T-cell (primary cell): ENCODE data around the gene NLRP13. TPM values are rescaled to one million over a fixed set of nuclear protein-coding genes. Genes with fewer than 3 reads are reported as not detected.

Experiments used
- ATAC-seq, 4 experiments: fragments of 200-7000 bp in 3 of 4; fragments of 150-1000 bp in 1 of 4; cut with Tn5 transposase; replicated peaks in 1 of 4; 1 replicate in 3 of 4; 2 replicates in 1 of 4; pipeline ENCODE4 v1.10.0; 2021; ENCODE audit warnings: moderate library complexity in 3 of 4, mild to moderate bottlenecking in 2 of 4, moderate number of reproducible peaks in 1 of 4
- CTCF ChIA-PET, 2 donors: fragments of 300-600 bp; sonication (Branson Sonifier 250); formaldehyde crosslinking; loops; one replicate each; lab custom pipeline; 2022; ENCODE audit warnings: antibody characterized with exemption in 2 of 2; lab: Charles Lee
- POLR2A ChIA-PET, 2 donors: fragments of 300-600 bp; sonication (Branson Sonifier 250); formaldehyde crosslinking; loops; one replicate each; lab custom pipeline; 2022; ENCODE audit warnings: antibody characterized with exemption in 2 of 2; lab: Charles Lee
- DNase-seq, 35 experiments: peaks; one replicate each; pipeline versions ENCODE4 v3.0.0 to v3.0.0-alpha.2; 2013 to 2023
- H3K27ac ChIP-seq: one replicate; pipeline ENCODE4 v1.5.1; 2013; ENCODE audit warnings: low read length
- H3K27me3 ChIP-seq, 2 experiments: replicated peaks in 1 of 2; 1 replicate in 1 of 2; 2 replicates in 1 of 2; pipeline versions ENCODE4 v1.6.1 to v1.7.0; 2013; ENCODE audit warnings: low read length in 1 of 2, mixed read lengths in 1 of 2; ENCODE audit not compliant: control insufficient read depth in 2 of 2, insufficient read depth in 2 of 2; ENCODE audit errors: extremely low read depth in 1 of 2
- H3K36me3 ChIP-seq, 2 donors: 1 replicate in 1 of 2; 2 replicates in 1 of 2; pipeline versions ENCODE4 v1.6.1 to v1.7.0; 2013; ENCODE audit warnings: low read length in 1 of 2; ENCODE audit not compliant: control insufficient read depth in 2 of 2, insufficient read depth in 1 of 2; ENCODE audit errors: extremely low read depth in 1 of 2
- H3K4me1 ChIP-seq, 2 experiments: 1 replicate in 1 of 2; 2 replicates in 1 of 2; pipeline versions ENCODE4 v1.6.1 to v1.7.0; 2013; ENCODE audit warnings: low read length in 2 of 2, mixed read lengths in 1 of 2; ENCODE audit not compliant: insufficient read depth in 2 of 2, control insufficient read depth in 1 of 2; ENCODE audit errors: extremely low read depth in 1 of 2
- H3K4me3 ChIP-seq, 2 donors: 1 replicate in 1 of 2; 2 replicates in 1 of 2; pipeline versions ENCODE4 v1.5.1 to v1.7.0; 2013; ENCODE audit warnings: mild to moderate bottlenecking in 2 of 2, low read length in 1 of 2, moderate library complexity in 1 of 2; ENCODE audit not compliant: control insufficient read depth in 1 of 2; ENCODE audit errors: extremely low read depth in 1 of 2
- H3K9me3 ChIP-seq: 2 replicates; pipeline ENCODE4 v1.7.0; 2013
- H3K27ac Mint-ChIP-seq, 2 donors: one replicate each; pipeline ENCODE4 v1.8.0; 2020 to 2021; ENCODE audit warnings: mild to moderate bottlenecking in 2 of 2, mixed read lengths in 2 of 2
- H3K27me3 Mint-ChIP-seq, 2 donors: one replicate each; pipeline ENCODE4 v1.8.0; 2021 to 2022; ENCODE audit warnings: mixed read lengths in 2 of 2
- H3K36me3 Mint-ChIP-seq: one replicate; pipeline ENCODE4 v1.8.0; 2021; ENCODE audit warnings: mixed read lengths
- H3K4me1 Mint-ChIP-seq, 3 donors: one replicate each; pipeline ENCODE4 v1.8.0; 2020 to 2022; ENCODE audit warnings: mixed read lengths in 3 of 3, mild to moderate bottlenecking in 1 of 3
- H3K4me3 Mint-ChIP-seq, 3 donors: one replicate each; pipeline ENCODE4 v1.8.0; 2020 to 2022; ENCODE audit warnings: mild to moderate bottlenecking in 3 of 3, mixed read lengths in 3 of 3, moderate library complexity in 3 of 3
- H3K9me3 Mint-ChIP-seq, 3 donors: one replicate each; pipeline ENCODE4 v1.8.0; 2020 to 2022; ENCODE audit warnings: mixed read lengths in 3 of 3
- WGBS: methylation state at CpG from one replicate; pipeline ENCODE4 v1.1.5; 2013; ENCODE audit warnings: missing lambda C conversion rate; ENCODE audit not compliant: insufficient coverage; 5-methylcytosine and 5-hydroxymethylcytosine counted together
- total RNA-seq, 35 experiments: library from RNA in 6 of 35; stranded (reverse) in 6 of 35; fragments of 120-200 nt in 1 of 35; gene quantifications; one replicate each; pipeline versions ENCODE4 v1.2.1 to v1.2.4 and lab custom pipeline; 2013 to 2026

Gene NLRP13
- total RNA-seq, 5 donors from 2014 or later (not counting 1 experiment from before 2014, with no cell fraction given), result not detected

DNA sequence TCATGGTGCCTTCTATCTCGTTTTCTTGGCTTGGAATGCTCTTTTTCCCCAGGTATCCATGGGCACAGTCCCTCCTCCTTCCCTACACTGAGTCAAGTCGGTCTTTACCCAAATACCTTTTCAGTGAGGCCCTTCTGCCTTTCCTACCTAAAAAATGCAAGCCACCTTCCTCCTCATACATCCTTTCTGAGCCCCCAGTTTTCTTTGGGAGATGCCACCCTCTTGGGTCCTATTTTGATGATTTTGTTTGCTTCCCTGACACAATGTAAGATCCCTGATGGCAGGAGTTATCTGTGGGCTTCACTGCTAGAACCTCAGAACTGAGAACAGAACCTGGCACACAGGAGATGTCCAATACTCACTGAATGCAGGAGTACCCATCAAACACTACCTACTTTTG lies 22.3 kb downstream of the NLRP13 start:
- Histone ChIP-seq H3K36me3 (no peaks in the 10 kb centered on the region), H3K4me3 (no peak overlapping the region), H3K27me3 (peaks cover 0 to 8% of the 10 kb centered on the region in 2 experiments), H3K4me1 (no peaks in the 10 kb centered on the region), H3K27ac (no peak overlapping the region), H3K9me3 (no peaks in the 10 kb centered on the region)
- ChIA-PET POLR2A (no interaction called here), CTCF (no interaction called here)
- WGBS, result no CpG with 5 or more reads among the region's 2 CpGs
- no peak for DNase-seq
- Mint-ChIP-seq H3K4me3 (no peak overlapping the region), H3K27me3 (peaks cover 6% of the 10 kb centered on the region in 2 donors), H3K4me1 (no peaks in the 10 kb centered on the region), H3K27ac (no peak overlapping the region), H3K36me3 (no peaks in the 10 kb centered on the region), H3K9me3 (peaks cover 6 to 24% (median 13%) of the 10 kb centered on the region in 3 donors)
- no peak for ATAC-seq

- H3K36me3 Mint-ChIP-seq, result no peaks in the 10 kb centered on the region
- Histone ChIP-seq H3K4me3 (no peak overlapping the region), H3K4me1 (no peaks in the 10 kb centered on the region), H3K36me3 (no peaks in the 10 kb centered on the region), H3K9me3 (no peaks in the 10 kb centered on the region), H3K27me3 (peaks cover 0 to 2% of the 10 kb centered on the region in 2 experiments), H3K27ac (no peak overlapping the region)
- no peak overlapping the region for H3K27ac Mint-ChIP-seq
- H3K27me3 Mint-ChIP-seq, result peaks cover 7 to 11% of the 10 kb centered on the region in 2 donors
- no peak overlapping the region for H3K4me3 Mint-ChIP-seq
- no peaks in the 10 kb centered on the region for H3K4me1 Mint-ChIP-seq
- whole genome bisulfite sequencing, result 80% methylated on average over 1 of the region's 3 CpGs
- ChIA-PET POLR2A (no interaction called here), CTCF (no interaction called here)
- H3K9me3 Mint-ChIP-seq, result peaks cover 3 to 22% (median 20%) of the 10 kb centered on the region in 3 donors
- DNase-seq (no peak), ATAC-seq (no peak)
Observed at GRCh38 chr19:55907746-55908145, 24.4 kb downstream of the NLRP13 start.

DNA sequence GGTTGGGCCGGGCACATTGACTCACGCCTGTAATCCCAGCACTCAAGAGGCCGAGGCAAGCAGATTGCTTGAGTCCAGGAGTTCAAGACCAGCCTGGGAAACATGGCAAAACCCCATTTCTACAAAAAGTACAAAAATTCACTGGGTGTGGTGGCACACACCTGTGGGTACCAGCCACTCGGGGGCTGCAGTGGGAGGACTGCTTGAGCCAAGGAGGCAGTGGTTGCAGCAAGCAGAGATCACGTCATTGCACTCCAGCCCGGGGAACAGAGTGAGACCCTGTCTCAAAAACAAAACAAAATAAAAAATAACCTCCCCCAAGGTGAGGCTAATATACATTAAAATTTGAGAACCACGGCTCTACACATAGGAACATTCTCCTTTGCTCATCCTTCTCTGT lies 24.9 kb downstream of the NLRP13 start:
- no peak overlapping the region for H3K4me3 ChIP-seq
- ATAC-seq (no peak), DNase-seq (no peak)
- CTCF ChIA-PET, result no interaction called here
- no peaks in the 10 kb centered on the region for H3K4me1 Mint-ChIP-seq
- 69% methylated on average over 6 of the region's 7 CpGs for WGBS
- no peaks in the 10 kb centered on the region for H3K4me1 ChIP-seq
- no peak overlapping the region for H3K27ac ChIP-seq
- H3K27me3 ChIP-seq, result peaks cover 0 to 2% of the 10 kb centered on the region in 2 experiments
- peaks cover 2 to 22% (median 17%) of the 10 kb centered on the region in 3 donors for H3K9me3 Mint-ChIP-seq
- H3K36me3 Mint-ChIP-seq, result no peaks in the 10 kb centered on the region
- POLR2A ChIA-PET, result no interaction called here
- peaks cover 5 to 11% of the 10 kb centered on the region in 2 donors for H3K27me3 Mint-ChIP-seq
- H3K9me3 ChIP-seq, result no peaks in the 10 kb centered on the region
- H3K27ac Mint-ChIP-seq, result no peak overlapping the region
- H3K4me3 Mint-ChIP-seq, result no peak overlapping the region
- no peaks in the 10 kb centered on the region for H3K36me3 ChIP-seq

- H3K9me3 Mint-ChIP-seq, result peaks cover 11 to 15% (median 11%) of the 10 kb centered on the region in 3 donors
- POLR2A ChIA-PET, result no interaction called here
- CTCF ChIA-PET, result no interaction called here
- H3K36me3 Mint-ChIP-seq, result no peaks in the 10 kb centered on the region
- no peaks in the 10 kb centered on the region for H3K36me3 ChIP-seq
- H3K27ac Mint-ChIP-seq, result no peak overlapping the region
- no peaks in the 10 kb centered on the region for H3K4me1 ChIP-seq
- 60% methylated on average over 2 of the region's 9 CpGs for WGBS
- peaks cover 0 to 2% of the 10 kb centered on the region in 2 experiments for H3K27me3 ChIP-seq
- H3K4me3 ChIP-seq, result no peak overlapping the region
- ATAC-seq (no peak), DNase-seq (no peak)
- H3K27ac ChIP-seq, result no peak overlapping the region
- H3K4me3 Mint-ChIP-seq, result no peak overlapping the region
- H3K4me1 Mint-ChIP-seq, result no peaks in the 10 kb centered on the region
- H3K27me3 Mint-ChIP-seq, result peaks cover 3 to 11% of the 10 kb centered on the region in 2 donors
- no peaks in the 10 kb centered on the region for H3K9me3 ChIP-seq
Observed at GRCh38 chr19:55902080-55902751, 29.9 kb downstream of the NLRP13 start.

DNA sequence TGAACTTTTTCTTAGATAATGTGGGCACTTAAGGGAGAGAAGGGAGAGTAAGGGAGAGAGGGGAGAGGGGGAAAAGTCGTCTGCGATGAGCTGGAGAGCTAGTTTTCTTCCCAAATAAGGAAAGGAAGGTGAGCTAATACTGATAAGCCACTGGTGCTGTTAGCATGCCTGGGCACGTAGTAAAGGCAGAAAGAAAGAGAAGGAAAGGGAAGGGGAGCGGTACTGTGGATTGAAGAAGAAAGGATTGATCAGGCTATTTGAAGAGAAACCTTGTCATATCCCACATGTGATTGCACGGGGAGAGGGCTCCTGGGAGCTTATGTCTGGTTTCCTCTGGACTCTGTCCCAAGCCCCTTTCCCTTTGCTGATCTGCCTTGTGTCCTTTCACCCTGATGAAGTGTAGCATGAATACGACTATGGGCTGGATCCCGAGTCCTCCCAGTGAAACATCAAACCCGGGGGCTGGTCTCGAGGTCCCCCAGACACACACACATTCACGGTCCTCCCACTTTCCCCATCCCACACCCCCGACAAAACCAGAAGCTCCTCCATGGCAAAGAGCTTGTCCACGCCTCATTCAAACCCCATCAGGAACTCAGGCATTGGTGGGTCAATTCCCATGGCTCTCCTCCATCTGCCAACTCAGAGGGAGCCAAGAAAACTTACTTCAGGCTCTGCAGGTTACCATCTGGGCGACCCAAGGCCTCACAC lies 30.6 kb downstream of the NLRP13 start:
- H3K27ac Mint-ChIP-seq, result no peak overlapping the region
- Histone ChIP-seq H3K27me3 (peaks cover 0 to 2% of the 10 kb centered on the region in 2 experiments), H3K27ac (no peak overlapping the region), H3K9me3 (no peaks in the 10 kb centered on the region), H3K4me1 (no peaks in the 10 kb centered on the region), H3K36me3 (no peaks in the 10 kb centered on the region), H3K4me3 (no peak overlapping the region)
- CTCF ChIA-PET, result no interaction called here
- H3K36me3 Mint-ChIP-seq, result no peaks in the 10 kb centered on the region
- DNase-seq (no peak), ATAC-seq (no peak)
- peaks cover 15 to 16% (median 15%) of the 10 kb centered on the region in 3 donors for H3K9me3 Mint-ChIP-seq
- POLR2A ChIA-PET, result no interaction called here
- H3K4me3 Mint-ChIP-seq, result no peak overlapping the region
- H3K4me1 Mint-ChIP-seq, result no peaks in the 10 kb centered on the region
- peaks cover 3 to 11% of the 10 kb centered on the region in 2 donors for H3K27me3 Mint-ChIP-seq
- WGBS, result 70% methylated on average over 12 of the region's 13 CpGs

GRCh38 chr19:55898911-55899310 lies 33.2 kb downstream of the NLRP13 start:
- 76% methylated on average over 10 of the region's 12 CpGs for WGBS
- H3K9me3 Mint-ChIP-seq, result peaks cover 8 to 22% (median 12%) of the 10 kb centered on the region in 3 donors

More at GRCh38 chr19:55898911-55899310, 33.2 kb downstream of the NLRP13 start:
- ATAC-seq, result no peak
- H3K4me1 ChIP-seq, result no peaks in the 10 kb centered on the region
- H3K36me3 ChIP-seq, result no peaks in the 10 kb centered on the region
- Mint-ChIP-seq H3K27me3 (peaks cover 0 to 6% of the 10 kb centered on the region in 2 donors), H3K36me3 (no peaks in the 10 kb centered on the region), H3K4me1 (no peaks in the 10 kb centered on the region), H3K27ac (no peak overlapping the region), H3K4me3 (no peak overlapping the region)
- no peak for DNase-seq
- no peak overlapping the region for H3K27ac ChIP-seq
- H3K9me3 ChIP-seq, result no peaks in the 10 kb centered on the region
- CTCF ChIA-PET, result interaction anchor here in 1 of 2 donors (0.6 kb wide), 1 partner anchor 39 kb away, joined by 3 read pairs; no protein-coding TSS in a partner anchor
- POLR2A ChIA-PET, result no interaction called here
- H3K27me3 ChIP-seq, result no peaks in the 10 kb centered on the region
- H3K4me3 ChIP-seq, result no peak overlapping the region
